ENCODE measurements around the gene TOMM20.
A peak's percentile ranks its signal among the peaks of the same experiment; 100 is the strongest.

TOMM20 gene

DNA sequence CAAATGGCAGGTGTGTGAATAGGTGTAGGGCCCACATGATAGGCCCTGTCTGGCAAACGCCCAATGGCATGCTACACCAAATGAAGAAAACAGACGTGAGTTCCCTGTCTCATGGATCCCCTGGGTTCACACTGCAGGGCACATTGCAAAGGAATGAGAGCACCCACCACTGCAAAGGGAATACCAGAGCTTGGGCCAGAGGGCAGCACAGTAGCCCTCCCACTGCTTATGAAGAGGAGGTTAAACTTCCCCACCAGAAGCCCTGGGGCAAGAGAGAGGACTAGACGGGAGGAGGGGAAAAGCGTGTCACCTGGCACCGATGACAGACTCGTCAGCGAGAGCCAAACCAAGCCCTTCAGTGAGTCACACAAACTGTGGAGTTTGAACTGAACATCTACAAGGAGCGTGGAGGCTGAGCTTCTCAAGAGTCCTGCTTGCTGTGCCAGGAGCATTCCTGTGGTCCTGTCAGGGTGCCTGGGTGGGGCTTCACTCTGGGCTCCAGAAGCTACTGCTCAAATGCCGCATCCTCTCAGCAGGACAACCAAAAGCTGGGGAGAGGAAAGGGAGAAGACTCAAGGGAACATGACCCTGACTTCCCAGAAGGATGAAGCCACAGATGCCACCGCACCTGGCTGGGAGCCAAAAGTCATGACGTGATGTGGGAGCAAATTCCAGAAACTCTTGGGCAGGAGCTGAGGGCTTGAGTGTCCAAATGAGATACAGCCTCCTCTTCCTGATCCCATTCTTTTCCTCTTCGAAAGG is 61.1 kb downstream of the TOMM20 start:
- no peak overlapping the region for H3K27ac Mint-ChIP-seq
- no peaks in the 10 kb centered on the region for H3K9me3 Mint-ChIP-seq
- no peak for DNase-seq
- TF ChIP-seq, protein P1, sequence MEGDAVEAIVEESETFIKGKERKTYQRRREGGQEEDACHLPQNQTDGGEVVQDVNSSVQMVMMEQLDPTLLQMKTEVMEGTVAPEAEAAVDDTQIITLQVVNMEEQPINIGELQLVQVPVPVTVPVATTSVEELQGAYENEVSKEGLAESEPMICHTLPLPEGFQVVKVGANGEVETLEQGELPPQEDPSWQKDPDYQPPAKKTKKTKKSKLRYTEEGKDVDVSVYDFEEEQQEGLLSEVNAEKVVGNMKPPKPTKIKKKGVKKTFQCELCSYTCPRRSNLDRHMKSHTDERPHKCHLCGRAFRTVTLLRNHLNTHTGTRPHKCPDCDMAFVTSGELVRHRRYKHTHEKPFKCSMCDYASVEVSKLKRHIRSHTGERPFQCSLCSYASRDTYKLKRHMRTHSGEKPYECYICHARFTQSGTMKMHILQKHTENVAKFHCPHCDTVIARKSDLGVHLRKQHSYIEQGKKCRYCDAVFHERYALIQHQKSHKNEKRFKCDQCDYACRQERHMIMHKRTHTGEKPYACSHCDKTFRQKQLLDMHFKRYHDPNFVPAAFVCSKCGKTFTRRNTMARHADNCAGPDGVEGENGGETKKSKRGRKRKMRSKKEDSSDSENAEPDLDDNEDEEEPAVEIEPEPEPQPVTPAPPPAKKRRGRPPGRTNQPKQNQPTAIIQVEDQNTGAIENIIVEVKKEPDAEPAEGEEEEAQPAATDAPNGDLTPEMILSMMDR (IDR thresholded peaks at IDR 0.05), result no peak
- H3K27me3 Mint-ChIP-seq (ENCODE audit: low read depth, poor library complexity), result peaks cover 7% of the 10 kb centered on the region
- no peaks in the 10 kb centered on the region for H3K36me3 Mint-ChIP-seq (ENCODE audit: low read depth)
- H3K4me1 Mint-ChIP-seq, result peaks cover 59% of the 10 kb centered on the region
- peak overlapping the region; percentile 14 for H3K4me3 Mint-ChIP-seq

DNA sequence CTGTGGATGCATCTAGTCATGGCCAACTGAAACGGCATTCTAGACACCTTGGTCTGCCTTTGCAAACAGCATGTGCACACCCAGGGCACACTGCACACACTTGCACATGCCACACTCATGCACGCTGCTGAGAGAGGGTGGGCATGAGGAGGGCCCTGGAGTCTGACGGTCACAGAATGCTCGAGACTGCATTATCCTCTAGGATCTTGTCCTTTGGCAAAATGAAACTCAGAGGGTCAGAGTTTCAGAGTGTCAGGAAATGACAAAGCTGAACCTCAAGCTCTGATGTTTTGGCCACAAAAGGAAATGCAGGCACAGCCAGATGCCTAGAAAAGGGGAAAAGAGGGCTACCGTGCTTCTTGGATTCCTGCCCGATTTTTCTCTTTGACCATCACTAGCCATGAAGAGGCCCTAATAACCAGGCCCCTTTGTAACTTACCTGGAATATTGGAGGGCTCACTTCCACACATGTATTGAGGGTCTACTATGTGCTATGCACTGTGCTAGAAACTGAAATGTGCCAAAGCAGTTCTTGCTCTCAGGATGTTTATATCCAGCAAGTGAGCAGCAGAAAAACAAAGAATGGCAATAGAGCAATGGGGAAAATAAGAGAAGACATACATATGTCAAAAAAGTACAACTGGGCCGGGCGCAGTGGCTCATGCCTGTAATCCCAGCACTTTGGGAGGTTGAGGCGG is 65.4 kb downstream of the TOMM20 start:
- TF ChIP-seq, protein P1 (IDR thresholded peaks at IDR 0.05), result no peak
- Mint-ChIP-seq H3K27me3 (ENCODE audit: low read depth, poor library complexity) (peaks cover 10% of the 10 kb centered on the region), H3K4me1 (peaks cover 72% of the 10 kb centered on the region), H3K9me3 (no peaks in the 10 kb centered on the region), H3K4me3 (no peak overlapping the region), H3K27ac (no peak overlapping the region), H3K36me3 (ENCODE audit: low read depth) (no peaks in the 10 kb centered on the region)
- no peak for DNase-seq

DNA sequence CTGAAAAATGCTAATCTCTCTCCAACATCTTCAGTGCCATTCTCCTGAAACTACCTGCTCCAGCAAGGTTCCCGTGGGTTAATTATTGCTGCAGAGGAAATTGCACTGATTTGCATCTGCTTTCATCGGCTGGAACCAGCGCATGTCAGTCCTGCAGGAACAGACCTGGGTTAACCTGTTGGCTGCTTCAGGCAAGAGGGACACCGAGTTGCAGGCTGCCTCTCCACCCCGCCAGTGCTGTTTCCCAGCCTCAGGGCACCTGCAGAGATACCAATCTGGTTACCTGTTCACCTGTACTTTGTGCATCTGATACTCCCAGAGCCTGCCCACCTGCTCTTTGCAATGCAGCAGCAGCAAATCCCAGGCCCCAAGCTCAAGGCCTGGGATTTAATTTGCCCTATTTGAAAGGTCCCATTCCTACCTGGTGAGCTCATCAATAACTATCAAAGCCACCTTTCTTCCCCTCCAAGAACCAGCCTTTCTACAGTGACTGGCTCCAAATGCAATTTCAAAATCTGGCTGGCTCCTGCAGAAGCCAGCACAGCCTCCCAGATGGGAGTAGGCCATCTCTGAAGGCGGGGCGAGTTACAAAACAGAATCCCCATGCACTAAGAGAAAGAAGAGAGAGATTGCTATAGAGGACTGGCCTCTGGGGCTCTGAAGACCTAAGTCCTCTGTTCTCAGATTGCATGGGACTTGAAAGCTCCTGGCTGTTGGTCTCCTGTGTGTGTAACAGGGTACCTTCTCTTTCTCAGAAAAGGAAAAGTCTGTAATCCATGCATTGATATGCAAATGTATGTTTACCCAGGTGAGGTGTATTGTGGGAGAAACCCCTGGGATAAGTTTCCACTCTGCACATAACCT is 67.8 kb downstream of the TOMM20 start:
- TF ChIP-seq, protein P1 (IDR thresholded peaks at IDR 0.05), result no peak
- Mint-ChIP-seq H3K27ac (no peak overlapping the region), H3K4me1 (peaks cover 58% of the 10 kb centered on the region)

More for the DNA sequence above, 67.8 kb downstream of the TOMM20 start:
- Mint-ChIP-seq H3K36me3 (ENCODE audit: low read depth) (no peaks in the 10 kb centered on the region), H3K9me3 (no peaks in the 10 kb centered on the region), H3K27me3 (ENCODE audit: low read depth, poor library complexity) (peaks cover 10% of the 10 kb centered on the region), H3K4me3 (no peak overlapping the region)
- DNase-seq, result no peak
